Mesenteric fat pad (tissue), 1 donor: ENCODE measurements around the gene NEO1. TPM values are rescaled to one million over a fixed set of nuclear protein-coding genes. Genes with fewer than 3 reads are reported as not detected.

Experiments used
- DNase-seq: peaks from one replicate; pipeline ENCODE4 v3.0.0-alpha.2; 2020; ENCODE audit warnings: low spot score
- total RNA-seq: library from RNA; stranded (reverse); fragmentation: NEBNext Ultra II Directional; extraction: Animal tissue kit (Norgen Biotek cat#: 25700); gene quantifications from one replicate; pipeline ENCODE4 v1.2.1, GENCODE V29; 2021
- donor health status: DM: yes; HTN: yes; CAD: no.

NEO1 gene
- total RNA-seq, 1 donor from 2014 or later = 12.7 TPM

DNA sequence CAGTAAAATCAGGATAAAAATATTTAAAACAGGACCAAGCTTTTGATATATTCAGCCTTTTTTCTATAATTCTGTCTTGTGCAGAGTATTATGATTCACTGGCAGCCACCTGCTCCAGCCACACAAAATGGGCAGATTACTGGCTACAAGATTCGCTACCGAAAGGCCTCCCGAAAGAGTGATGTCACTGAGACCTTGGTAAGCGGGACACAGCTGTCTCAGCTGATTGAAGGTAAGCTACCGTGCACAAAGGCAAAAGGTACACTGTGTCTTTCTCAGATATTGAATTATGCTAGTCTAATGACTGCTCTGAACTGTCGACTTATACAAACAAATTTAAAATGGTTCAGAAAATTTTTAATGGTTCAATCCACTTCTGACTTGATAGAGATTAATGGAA, 202.3 kb downstream of the NEO1 start:
- no peak for DNase-seq

DNA sequence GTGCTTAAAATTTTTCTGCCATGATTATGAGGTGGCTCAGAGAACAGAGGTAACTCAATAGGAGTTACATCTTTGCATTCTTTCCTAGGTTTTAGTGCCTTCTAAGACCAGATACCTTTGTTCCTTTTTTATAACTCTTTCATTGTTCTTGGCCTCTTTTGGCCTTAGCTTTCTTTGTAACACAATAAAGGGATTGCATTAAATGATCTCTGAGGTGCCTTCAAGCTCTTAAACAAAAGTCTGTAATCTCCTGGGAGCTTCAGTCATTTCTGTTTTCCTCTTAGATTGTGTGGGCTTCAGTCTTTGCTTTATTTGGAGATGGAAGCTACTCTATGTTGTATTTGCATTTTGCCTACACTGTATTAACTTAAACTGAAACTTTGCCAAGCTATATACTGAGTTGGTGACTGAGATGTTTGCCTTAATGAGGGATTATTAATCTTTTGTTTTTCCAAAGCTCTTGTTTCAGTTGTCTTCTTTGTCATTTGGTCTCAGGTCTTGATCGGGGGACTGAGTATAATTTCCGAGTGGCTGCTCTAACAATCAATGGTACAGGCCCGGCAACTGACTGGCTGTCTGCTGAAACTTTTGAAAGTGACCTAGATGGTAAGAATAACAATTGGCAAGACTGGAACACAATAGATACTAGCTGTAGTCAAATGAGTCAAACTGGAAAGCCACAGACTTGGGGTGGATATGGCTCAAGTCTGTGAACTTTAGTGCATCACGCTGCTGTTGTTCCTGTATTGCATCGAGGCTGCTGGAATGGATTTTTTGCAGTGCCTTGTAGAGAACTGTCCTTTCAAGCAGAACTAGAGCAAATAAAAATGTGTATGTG, 206.2 kb downstream of the NEO1 start:
- no peak for DNase-seq

DNA sequence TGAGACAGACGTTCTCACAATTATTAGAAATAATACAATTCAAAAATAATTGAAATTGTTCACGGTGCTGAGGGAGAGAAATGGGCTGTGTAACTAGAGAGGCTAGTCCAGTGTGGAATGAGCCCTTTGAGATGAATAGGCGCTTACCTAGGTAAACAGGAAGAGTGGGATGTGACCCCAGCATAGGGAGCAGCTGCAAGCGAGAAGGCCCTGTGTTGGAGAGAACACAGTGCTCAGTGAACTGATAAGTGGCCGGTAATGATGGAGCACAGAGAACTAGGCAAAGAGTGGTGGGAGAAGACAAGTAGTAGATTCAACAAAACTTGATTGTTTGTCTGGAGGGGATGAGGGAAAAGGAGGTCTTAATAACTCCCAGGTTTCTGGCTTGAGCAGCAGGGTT, 212.6 kb downstream of the NEO1 start:
- DNase-seq = no peak

DNA sequence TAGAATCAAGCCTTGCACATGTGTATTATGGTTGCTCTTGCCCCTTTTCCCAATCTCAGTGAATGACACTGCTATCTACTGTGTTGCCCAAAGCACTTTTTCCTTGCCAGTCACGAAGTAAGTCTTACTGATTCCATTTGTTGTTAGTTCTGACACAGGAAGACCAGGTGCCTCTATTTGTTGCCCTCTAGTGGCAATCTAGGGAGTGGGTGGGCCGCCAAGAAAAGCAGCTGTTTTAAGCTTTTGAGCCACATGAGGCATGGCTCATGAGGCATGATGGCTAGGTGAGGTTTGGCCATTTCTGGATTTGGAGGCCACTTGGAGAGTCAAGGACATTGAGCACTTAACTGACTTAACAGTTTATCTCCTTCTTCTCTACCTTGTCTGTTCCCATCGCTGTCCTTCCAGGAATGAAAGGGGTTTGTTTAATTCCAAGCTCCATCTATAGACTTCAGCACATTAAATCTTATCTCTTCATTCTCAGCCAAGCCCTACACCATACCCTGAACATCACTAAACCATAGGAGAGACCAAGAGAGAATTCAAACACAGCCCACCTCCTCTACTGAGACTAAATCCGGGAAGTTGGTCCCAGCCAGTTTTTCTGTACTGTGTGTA, 213.4 kb downstream of the NEO1 start:
- no peak for DNase-seq

DNA sequence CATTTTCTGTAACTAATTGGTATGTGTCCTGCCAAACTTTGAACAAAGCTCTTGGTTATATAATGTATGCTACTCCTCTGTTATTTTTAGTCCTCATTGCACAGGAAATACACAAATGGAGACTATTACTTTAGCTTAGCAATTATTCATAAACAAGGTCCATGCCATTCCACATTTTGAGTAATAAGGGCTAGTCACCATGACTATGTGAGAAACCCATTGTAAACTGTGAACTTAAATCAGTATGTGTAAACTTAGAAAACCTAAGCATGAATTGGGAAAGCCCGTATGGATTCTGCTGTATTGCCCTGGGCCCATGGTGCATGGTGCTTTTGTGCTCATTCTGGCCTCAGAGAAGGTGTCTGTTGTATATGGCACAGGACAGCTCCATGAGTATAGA, 216.2 kb downstream of the NEO1 start:
- no peak for DNase-seq

DNA sequence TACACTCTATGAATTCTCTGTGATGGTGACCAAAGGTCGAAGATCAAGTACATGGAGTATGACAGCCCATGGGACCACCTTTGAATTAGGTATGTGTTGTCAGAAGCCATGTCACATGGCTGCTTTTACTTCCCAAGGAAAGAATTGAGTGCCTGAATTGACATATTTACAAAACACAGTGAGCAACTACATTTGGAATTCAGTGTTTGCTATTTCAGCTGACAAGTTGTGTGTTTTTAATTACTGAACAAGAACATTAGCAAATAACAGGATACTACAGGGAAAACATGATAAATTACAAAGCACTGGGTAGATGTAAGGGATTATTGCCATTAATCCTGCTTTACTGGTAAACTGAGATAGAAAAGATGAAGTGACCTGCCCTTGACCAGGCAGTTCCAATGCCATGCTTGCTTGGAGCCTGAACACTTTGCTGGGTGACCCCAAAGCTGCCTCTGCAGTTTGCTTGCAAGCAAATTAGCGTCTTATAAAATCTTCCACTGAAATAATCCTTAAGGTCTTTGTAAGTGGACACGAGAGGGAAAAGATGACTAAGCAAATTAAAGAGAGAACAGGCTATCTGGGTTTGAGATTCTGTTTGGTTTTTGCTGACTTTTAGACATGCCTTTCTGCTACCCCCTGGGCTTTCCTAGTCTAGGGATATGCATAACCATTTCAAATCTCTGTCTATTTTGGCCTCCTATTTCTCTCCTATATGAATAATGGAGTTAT, 218.3 kb downstream of the NEO1 start:
- no peak for DNase-seq

DNA sequence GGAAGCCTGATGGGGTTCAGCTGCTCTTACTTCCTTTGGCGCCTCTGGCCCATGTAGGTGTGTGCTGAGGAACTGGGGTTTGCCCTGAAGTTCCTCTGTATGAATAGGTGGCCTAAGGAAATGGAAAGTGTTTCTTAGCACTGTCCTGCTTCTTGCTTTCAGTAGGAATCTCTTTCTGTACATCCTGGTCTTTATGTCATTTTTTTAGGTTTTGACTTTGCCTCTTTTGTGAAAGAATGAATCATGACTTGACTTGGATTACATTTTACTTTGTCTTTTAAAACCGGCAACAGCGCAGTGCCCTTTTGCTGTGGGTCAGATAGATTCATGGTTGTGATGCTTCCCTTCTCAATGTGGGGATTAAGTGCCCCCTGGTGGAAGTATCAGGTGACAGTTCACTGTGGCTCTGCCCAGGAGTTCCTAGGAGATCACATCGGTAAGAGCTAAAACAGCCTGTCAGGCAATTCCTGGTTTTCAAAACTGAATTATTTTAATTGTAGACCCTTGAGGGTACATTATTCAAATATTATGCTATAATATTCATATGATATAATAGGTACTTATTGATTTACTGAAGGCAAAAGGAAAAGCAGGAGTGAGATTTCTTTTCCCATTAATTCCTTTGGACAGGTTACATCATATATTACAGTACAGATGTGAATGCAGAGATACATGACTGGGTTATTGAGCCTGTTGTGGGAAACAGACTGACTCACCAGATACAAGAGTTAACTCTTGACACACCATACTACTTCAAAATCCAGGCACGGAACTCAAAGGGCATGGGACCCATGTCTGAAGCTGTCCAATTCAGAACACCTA, 221.1 kb downstream of the NEO1 start:
- DNase-seq = no peak

DNA sequence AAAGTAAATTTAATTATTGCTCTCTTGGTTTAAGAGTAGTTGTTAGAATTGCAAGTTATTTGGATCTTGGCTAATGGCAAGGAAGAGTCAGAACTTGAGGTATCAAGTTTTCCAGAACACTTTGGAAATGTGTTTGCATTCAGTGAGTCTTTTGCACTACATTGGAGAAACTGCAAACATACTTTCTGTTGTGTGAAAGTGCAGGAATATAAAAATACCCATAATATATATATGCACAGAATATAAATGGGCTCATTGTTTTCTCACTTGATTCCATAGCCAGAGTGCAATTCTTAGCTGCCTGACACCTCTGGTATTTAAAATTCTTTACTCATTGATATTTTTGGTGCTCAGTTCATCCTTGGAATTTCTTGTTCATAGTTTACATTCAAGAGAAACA, 223.6 kb downstream of the NEO1 start:
- DNase-seq = no peak

DNA sequence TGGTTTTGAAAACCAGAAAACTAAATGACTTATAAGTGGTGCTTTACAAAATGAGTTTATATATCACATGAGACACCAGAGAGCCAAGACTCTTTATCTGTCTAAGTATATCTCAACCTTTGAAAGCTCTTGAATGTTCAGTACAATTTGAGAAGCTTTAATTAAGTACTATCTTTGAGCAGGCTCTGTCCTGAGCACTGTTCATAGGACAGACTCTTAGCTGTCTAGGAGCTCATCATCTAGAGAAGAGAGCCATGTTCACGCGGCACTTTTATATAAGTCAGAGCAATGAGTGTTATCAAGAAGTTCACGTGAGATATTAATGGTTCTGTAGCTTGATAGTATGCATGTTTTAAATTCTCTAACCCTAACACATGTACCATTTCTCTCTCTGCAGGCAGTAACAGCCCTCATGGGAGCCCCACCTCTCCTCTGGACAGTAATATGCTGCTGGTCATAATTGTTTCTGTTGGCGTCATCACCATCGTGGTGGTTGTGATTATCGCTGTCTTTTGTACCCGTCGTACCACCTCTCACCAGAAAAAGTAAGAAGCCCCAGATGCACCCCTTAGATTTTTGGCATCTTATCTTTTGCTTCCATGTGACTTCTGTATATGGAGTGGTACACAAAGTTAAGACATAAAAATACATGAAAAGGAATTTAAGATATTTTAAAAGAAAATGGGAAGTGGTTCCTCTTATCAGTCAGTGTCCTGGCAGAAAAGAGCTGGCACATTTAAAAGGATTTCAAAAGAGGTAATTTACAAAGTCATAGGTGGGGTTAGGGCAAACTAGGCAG, 230.5 kb downstream of the NEO1 start:
- no peak for DNase-seq

DNA sequence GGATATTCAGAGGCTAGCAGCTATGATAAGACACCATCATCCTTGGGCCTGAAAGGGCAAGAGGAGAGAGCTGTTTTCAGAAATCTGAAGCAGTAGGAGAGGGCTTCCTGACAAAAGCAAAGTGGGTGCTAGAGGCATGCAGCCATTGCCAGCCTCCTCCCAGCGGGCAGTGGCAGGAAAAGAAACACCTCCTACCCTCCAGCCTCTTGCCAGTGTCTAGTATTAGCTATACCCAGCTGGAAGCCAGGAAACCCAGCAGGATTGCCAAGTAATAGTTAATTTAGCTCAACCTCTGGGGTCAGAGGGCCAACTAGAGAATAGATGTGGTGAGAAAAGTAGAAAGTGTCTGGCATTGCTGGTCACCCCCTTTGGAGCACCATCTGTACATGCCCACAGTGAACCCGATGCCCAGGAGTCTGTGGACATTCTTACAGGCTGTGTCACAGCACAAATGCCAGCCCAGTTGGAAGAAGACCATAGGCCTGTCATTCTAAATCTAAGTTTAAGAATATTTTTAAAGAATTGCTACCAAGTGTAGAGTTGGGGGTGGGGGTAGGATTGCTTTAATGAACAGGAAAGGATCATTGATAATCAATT, 231.2 kb downstream of the NEO1 start:
- DNase-seq = no peak

DNA sequence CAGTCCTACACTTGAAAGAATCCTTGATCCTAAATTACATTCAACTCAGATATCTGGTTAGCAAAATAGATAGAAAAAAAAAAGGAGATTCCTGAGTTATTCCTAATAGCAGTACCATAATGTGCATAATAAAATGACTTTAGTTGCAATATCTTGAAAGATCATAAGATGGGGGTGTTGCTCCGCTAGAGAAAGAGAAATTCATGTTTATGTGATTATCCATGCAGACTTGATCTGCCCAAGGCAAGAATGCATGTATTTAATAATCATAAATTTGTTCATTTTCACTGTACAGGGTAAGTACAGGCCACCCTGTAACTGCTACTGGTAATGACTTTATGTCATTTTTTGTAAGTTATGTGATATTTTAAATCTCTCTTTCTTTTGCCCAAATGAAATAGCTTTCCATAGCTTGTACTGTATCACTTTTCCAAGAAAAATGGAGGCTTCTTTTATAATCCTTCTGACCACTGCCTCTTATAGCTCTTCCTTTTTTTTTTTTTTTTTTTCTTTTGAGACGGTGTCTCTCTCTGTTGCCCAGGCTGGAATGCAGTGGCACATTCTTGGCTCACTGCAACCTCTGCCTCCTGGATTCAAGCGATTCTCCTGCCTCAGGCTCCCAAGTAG, 231.9 kb downstream of the NEO1 start:
- DNase-seq = no peak

DNA sequence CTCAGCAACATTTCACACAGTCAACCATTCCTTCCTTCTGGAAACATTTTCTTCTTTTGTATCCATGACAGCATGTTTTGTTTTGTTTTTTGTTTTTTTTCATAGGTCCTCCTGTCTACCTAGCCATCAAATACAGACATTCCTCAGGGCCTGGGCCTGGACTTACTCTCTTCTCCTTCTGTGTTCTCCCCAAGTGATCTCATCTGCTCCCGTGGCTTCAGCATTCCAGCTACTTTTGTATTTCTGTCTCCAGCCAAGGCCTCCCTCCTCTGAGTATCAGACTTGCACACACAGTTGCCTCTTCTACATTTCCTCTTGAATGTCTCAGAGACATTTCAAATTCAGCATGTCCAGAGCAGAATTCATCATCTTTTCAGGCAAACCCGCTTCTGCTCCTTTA, 234.0 kb downstream of the NEO1 start:
- DNase-seq = no peak

DNA sequence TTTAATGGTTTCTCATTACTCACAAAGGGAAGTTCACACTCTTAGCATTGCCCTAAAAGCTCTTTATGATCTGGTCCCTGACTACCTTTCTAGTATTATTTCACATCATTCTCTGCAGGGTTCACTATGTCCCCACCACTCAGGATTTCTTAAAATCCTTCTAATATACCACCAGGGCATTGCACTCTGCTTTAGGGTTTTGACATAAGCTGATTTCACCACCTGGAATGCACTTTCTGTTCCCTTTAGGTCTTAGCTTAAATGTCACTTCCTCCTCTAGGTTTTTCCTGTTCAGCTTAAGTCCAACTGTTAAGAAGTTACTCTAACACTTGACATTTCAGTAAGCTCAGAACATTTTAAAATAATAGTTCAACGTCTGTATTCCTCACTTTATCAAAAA, 234.8 kb downstream of the NEO1 start:
- DNase-seq = no peak

DNA sequence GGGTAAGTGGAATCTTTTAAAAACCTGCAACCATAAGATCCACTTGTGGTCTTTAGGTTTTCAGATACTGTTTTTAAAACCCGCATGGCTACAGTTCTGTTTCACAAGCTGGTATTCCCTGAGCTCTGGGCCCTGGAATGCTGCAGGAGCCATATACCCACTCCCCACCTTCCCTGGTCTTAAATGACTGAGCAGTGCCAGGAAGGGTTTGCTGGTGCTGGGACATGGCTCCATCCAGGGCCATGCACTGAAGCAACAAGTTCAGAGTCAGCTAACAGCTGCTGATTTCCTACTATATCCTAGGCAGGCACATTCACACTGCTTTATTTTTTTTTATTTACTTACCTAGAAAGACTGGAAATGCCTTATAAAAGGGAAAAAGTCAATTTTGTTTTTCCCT, 239.2 kb downstream of the NEO1 start:
- DNase-seq = no peak

DNA sequence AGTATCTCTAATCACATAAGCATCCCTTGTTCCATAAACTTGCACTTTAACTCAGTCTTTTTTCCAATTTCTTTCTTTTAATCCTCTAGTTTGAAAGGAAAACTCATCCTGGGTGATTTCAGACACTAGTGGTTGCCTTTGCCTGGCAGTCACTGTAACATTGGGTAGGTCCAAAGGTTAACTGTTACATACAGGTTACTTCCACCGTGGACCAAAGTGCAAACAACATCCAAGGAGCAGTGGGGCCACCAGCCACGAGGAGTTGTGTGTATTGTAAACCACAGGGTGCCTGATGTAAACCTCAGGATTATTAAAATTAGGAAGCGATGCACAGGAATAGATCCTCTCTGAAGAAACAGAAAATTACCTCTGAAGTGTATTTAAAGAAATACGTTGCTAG, 241.5 kb downstream of the NEO1 start:
- no peak for DNase-seq

DNA sequence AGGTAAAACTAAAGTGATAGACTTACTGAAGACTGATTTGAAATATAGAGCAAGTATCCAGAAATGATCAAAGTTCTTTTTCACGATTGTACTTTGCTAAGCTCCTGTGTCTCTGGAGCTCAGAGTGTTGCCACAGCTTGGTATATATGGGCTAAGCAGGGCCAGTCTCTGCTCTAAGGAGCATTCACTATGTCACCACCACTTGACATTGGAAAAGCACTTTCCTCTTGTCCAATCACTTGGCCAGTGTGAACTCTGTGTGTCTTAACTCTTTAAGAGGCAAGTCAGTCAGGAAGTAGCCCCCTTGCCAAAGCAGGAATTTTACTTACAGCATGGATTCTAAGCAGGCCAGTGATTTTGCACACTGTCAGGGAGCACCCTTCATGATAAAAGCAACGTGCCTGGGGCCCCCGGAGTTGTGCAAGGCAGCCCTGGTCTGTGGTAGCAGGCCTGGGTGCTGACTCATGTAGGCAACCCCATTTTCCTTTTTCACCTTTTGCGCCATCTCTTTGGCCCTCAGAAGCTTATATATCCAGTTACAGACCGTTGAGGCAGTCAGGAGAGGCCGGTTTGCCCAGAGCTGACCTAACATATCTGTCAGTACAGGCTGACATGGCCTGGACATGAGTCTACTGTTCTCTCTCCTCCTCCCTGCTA, 243.5 kb downstream of the NEO1 start:
- DNase-seq = no peak

DNA sequence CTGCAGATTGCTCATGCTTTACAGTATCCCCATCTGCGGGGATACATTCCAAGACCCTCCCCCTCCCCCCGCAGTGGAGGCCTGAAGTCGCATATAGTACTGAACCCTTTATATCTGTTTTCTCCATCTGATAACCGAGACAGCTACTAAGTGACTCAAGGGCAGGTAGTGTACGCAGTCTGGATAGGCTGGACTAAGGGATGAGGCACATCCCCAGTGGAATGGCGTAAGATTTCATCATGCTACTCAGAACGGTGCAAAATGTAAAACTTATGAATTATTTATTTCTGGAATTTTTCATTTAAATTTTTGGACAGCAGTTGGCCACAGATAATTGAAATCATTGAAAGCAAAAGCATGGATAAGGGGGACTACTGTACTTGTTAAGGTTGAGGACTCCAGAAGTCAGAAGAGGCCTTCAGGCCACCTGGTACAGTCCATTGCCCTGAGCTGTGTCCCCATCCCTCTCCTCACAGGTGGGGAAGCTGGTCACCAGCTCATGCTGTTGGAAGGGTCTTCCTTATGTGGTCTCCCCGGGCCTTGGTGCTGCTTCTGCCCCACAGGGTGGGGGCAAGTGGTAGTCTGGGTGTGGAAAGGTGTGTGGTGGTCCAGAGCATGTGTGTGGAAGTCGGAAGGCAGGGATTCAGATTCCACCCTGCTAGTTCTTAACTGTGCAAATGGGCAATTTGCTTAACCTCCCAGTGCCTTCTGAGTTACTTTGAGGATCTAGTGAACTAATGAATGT, 244.5 kb downstream of the NEO1 start:
- no peak for DNase-seq

DNA sequence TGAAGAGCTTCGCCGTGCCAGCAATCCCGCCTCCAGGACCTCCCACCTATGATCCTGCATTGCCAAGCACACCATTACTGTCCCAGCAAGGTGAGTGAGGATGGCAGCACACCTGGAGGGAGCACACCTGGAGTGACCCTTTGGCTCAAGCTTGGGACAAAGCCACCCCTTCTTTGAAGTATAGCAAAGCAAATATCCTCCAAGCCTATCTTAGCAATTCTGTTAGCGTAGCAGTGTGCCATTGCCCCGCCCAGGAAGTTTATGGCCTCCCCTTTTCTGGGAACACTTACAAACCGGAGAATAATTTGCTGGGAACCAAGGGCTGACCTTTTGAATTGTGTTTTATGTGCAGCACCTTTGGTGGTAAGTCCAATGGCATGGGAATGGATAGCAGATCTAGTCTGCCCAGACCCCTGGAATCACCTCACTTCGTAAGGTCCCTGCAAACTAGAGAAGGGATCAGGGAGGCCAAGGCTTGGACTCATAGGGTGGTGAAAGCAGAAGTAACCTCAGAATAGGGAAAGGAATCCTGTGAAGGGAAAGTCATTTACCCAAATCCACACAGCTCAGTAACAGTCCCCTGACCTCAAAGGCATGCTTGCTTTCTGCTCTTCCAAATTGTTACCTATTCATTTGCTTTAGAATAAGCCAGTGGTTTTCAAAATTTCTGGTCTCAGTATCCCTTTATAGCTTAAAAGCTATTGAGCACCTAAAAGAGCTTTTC, 246.4 kb downstream of the NEO1 start:
- no peak for DNase-seq
